HepG2 (cell line): ENCODE results near the gene CRTC2. TPM values are rescaled to one million over a fixed set of nuclear protein-coding genes. Genes with fewer than 3 reads are reported as not detected.

Experiments used
- ATAC-seq: fragments of 200-7000 bp; cut with Tn5 transposase; 3 replicates; pipeline ENCODE4 v1.9.1; 2020; ENCODE audit warnings: mild to moderate bottlenecking, moderate library complexity
- BruUV-seq: library from RNA; stranded (reverse); fragments of 400-500 nt; replicated peaks from 2 replicates; lab custom pipeline; 2021; lab: Mats Ljungman, UMichigan
- CTCF ChIA-PET: fragments of 300-600 bp; formaldehyde crosslinking; extraction: SDS; loops from one replicate; lab custom pipeline; 2021; ENCODE audit warnings: low total read pairs, inconsistent platforms, low intra/inter-chr PET ratio; lab: Yijun Ruan, JAX
- POLR2A ChIA-PET: fragments of 350-600 bp; sonication (Branson Sonifier 250); formaldehyde crosslinking; loops from one replicate; lab custom pipeline; 2020; ENCODE audit warnings: antibody characterized with exemption, inconsistent platforms; lab: Yijun Ruan, JAX
- DNase-seq: peaks from one replicate; pipeline ENCODE4 v3.0.0-alpha.2; 2015; ENCODE audit warnings: low spot score
- FAIRE-seq: peaks from 3 replicates; lab custom pipeline; 2011; peaks lifted over from hg19 to GRCh38; lab: Jason Lieb, UNC
- H2AFZ ChIP-seq: one replicate; pipeline ENCODE4 v1.6.1; 2011; ENCODE audit warnings: low read length, inconsistent platforms
- H3K27ac ChIP-seq: fragments of 300-600 bp; 3 replicates; pipeline ENCODE4 v1.8.0; 2011; ENCODE audit warnings: mixed run types, mild to moderate bottlenecking, mixed read lengths, low read length, inconsistent platforms; ENCODE audit not compliant: insufficient read depth; ENCODE audit errors: extremely low read length
- H3K27me3 ChIP-seq, 2 experiments: fragments of 200-600 bp in 1 of 2; 2 replicates in 1 of 2; 3 replicates in 1 of 2; pipeline versions ENCODE4 v1.6.0 to v1.8.0; 2011; ENCODE audit warnings: low read length in 2 of 2, mild to moderate bottlenecking in 2 of 2, moderate library complexity in 2 of 2, inconsistent platforms in 1 of 2; ENCODE audit not compliant: insufficient read depth in 2 of 2, control insufficient read depth in 1 of 2
- H3K36me3 ChIP-seq, 2 experiments: fragments of 200-600 bp in 1 of 2; replicated peaks in 1 of 2; 2 replicates in 1 of 2; 3 replicates in 1 of 2; pipeline versions ENCODE4 v1.5.1 to v1.8.0; 2011; ENCODE audit warnings: low read length in 2 of 2, inconsistent platforms in 1 of 2; ENCODE audit not compliant: insufficient read depth in 2 of 2, control insufficient read depth in 1 of 2
- H3K4me1 ChIP-seq: 2 replicates; pipeline ENCODE4 v1.5.1; 2012; ENCODE audit warnings: low read length, inconsistent platforms; ENCODE audit not compliant: insufficient read depth
- H3K4me2 ChIP-seq: 2 replicates; pipeline ENCODE4 v1.6.0; 2011; ENCODE audit warnings: low read depth, low read length, inconsistent platforms
- H3K4me3 ChIP-seq, 3 experiments: fragments of 200-600 bp in 1 of 3; sonication (generic), shearing (Covaris generic) in 1 of 3; replicated peaks in 1 of 3; 2 replicates each; pipeline ENCODE4 v1.5.1; 2011 to 2016; ENCODE audit warnings: low read length in 3 of 3, inconsistent platforms in 2 of 3, low read depth in 2 of 3, mild to moderate bottlenecking in 2 of 3, control low read depth in 1 of 3, mixed read lengths in 1 of 3; ENCODE audit not compliant: insufficient read depth in 1 of 3
- H3K79me2 ChIP-seq: one replicate; pipeline ENCODE4 v1.6.1; 2011; ENCODE audit warnings: low read length, inconsistent platforms; ENCODE audit not compliant: insufficient read depth
- H3K9ac ChIP-seq: 2 replicates; pipeline ENCODE4 v1.6.0; 2011; ENCODE audit warnings: mild to moderate bottlenecking, low read depth, low read length, inconsistent platforms; ENCODE audit not compliant: insufficient read depth
- H3K9me3 ChIP-seq: 2 replicates; pipeline ENCODE4 v1.5.1; 2012; ENCODE audit warnings: mild to moderate bottlenecking, low read length
- H4K20me1 ChIP-seq: 2 replicates; pipeline ENCODE4 v1.6.0; 2011; ENCODE audit warnings: inconsistent platforms, mild to moderate bottlenecking, low read length, moderate library complexity; ENCODE audit not compliant: insufficient read depth
- FOXP1 ChIP-seq, 2 experiments: fragments of 450-650 bp in 1 of 2; IDR thresholded peaks; 2 replicates each; pipeline ENCODE4 v1.6.1; 2017 to 2018; ENCODE audit warnings: antibody characterized with exemption in 1 of 2
- HNF4G ChIP-seq, 2 experiments: sonication (generic) in 1 of 2; formaldehyde crosslinking in 1 of 2; IDR thresholded peaks; 2 replicates each; pipeline versions ENCODE4 v1.4.0 to v1.6.1; 2011 to 2020; ENCODE audit warnings: borderline replicate concordance in 2 of 2, low read depth in 2 of 2, mild to moderate bottlenecking in 2 of 2, low read length in 1 of 2, missing genetic modification reagents in 1 of 2, moderate library complexity in 1 of 2
- NRL ChIP-seq: sonication (generic); formaldehyde crosslinking; IDR thresholded peaks from 2 replicates; pipeline ENCODE4 v1.5.0; 2020; ENCODE audit warnings: missing genetic modification reagents, mild to moderate bottlenecking, moderate library complexity, borderline replicate concordance
- SIN3B ChIP-seq: fragments of 150-350 bp; IDR thresholded peaks from 2 replicates; pipeline ENCODE4 v1.6.1; 2014; ENCODE audit warnings: low read length
- SRSF9 ChIP-seq: fragments of 200-400 bp; formaldehyde crosslinking; IDR thresholded peaks from 2 replicates; pipeline ENCODE4 v1.6.1; 2018; ENCODE audit warnings: borderline replicate concordance, mild to moderate bottlenecking, low read depth, low read length; ENCODE audit not compliant: insufficient read depth, poor library complexity, severe bottlenecking
- ZNF597 ChIP-seq: sonication (generic); formaldehyde crosslinking; IDR thresholded peaks from 2 replicates; pipeline ENCODE4 v1.5.0; 2020; ENCODE audit warnings: missing genetic modification reagents
- ZNF7 ChIP-seq: IDR thresholded peaks from 2 replicates; pipeline ENCODE4 v1.6.1; 2016; ENCODE audit warnings: missing biosample characterization, missing genetic modification reagents
- ZNF775 ChIP-seq: sonication (generic); formaldehyde crosslinking; IDR thresholded peaks from 2 replicates; pipeline ENCODE4 v1.4.0; 2020; ENCODE audit warnings: missing genetic modification reagents, mild to moderate bottlenecking, moderate library complexity, borderline replicate concordance
- ZNF776 ChIP-seq: sonication (generic); formaldehyde crosslinking; IDR thresholded peaks from 2 replicates; pipeline ENCODE4 v1.4.0; 2020; ENCODE audit warnings: mild to moderate bottlenecking, missing genetic modification reagents
- WGBS: methylation state at CpG from one replicate; pipeline ENCODE4 v1.1.6; 2017; ENCODE audit warnings: low lambda C conversion rate; 5-methylcytosine and 5-hydroxymethylcytosine counted together
- in situ Hi-C: cut with HindIII; loops from 2 replicates; pipeline ENCODE4 v1.10.0; 2017; ENCODE audit warnings: low pct_unique_long_range_greater_than_20kb; ENCODE audit not compliant: extremely low pct_ligation_motif_present
- intact Hi-C: fragments of 100-400 bp; cut with micrococcal nuclease; formaldehyde crosslinking; loops from one replicate; pipeline ENCODE4 v1.10.0; 2022; ENCODE audit not compliant: unreplicated experiment
- polyA plus RNA-seq, 8 experiments: library from polyadenylated mRNA; depleted of rRNA in 3 of 8; stranded (reverse) in 7 of 8; unstranded in 1 of 8; fragments of >200 nt; fragmentation: Illumina TruSeq in 4 of 8; extraction: Trizol in 4 of 8; gene quantifications; 2 replicates each; pipeline versions ENCODE4 v1.2.1 to v1.2.3, GENCODE V29; 2011 to 2016; ENCODE audit warnings: low read depth in 4 of 8, missing spikeins in 1 of 8, mixed read lengths in 1 of 8; ENCODE audit not compliant: insufficient read depth in 1 of 8
- total RNA-seq, 5 experiments: library from RNA; depleted of rRNA; stranded (reverse); fragments of >200 nt; fragmentation: Illumina TruSeq; extraction: Trizol; gene quantifications; 2 replicates each; pipeline ENCODE4 v1.2.3, GENCODE V29; 2016; ENCODE audit warnings: low read depth in 1 of 5
- TF ChIP-seq, protein P1 (sequence below): sonication (generic); formaldehyde crosslinking; IDR thresholded peaks from 2 replicates; pipeline ENCODE4 v1.9.0; 2021; ENCODE audit warnings: mild to moderate bottlenecking, missing genetic modification reagents

The CRTC2 gene
- total and polyA plus RNA-seq, 2 of the 13 experiments (the other 11 are each of a cell fraction or from before 2014, with no cell fraction given), result 6.1 to 26.7 TPM

- no TSS peak for BruUV-seq
- ChIA-PET CTCF (no interaction called here), POLR2A (interaction anchor here (1.0 to 5.3 kb wide), 10 partner anchors 9 to 46 kb away, joined by 3 to 43 read pairs (median 18); partner anchors contain the start of genes CREB3L4, CRTC2, GATAD2B and JTB)
- no peak for FAIRE-seq
- Histone ChIP-seq H3K9me3 (no peaks in the 10 kb centered on the region), H3K36me3 (peaks cover 11 to 49% of the 10 kb centered on the region in 2 experiments; a peak in 4 of 5 replicates), H3K9ac (peak overlapping the region; percentile 82), H2AFZ (no peak overlapping the region), H3K27me3 (no peaks in the 10 kb centered on the region), H3K4me2 (peak overlapping the region; percentile 87), H3K4me1 (peaks cover 40% of the 10 kb centered on the region), H3K27ac (peak overlapping the region; percentile 71), H4K20me1 (no peaks in the 10 kb centered on the region), H3K79me2 (peaks cover 11% of the 10 kb centered on the region), H3K4me3 (peak overlapping the region; percentile 71 to 98 (median 81))
- no peak for DNase-seq
- in situ Hi-C loops, result loop anchor here (10.0 kb wide), 1 partner anchor 120 kb away; no protein-coding TSS in a partner anchor
- intact Hi-C loops, result loop anchor here (5.0 kb wide), 1 partner anchor 327 kb away; the partner anchor contains the start of gene HAX1
- 58% methylated on average over 12 of the region's 12 CpGs for WGBS
- ATAC-seq, result peak; percentile 17
- TF ChIP-seq SRSF9, result no peak
- no peak for TF ChIP-seq FOXP1 (IDR thresholded peaks at IDR 0.05)
- no peak for TF ChIP-seq FOXP1 (CRISPR knock-in tag; IDR thresholded peaks at IDR 0.05)
- TF ChIP-seq ZNF7 (CRISPR knock-in tag), result no peak
- no peak for TF ChIP-seq ZNF597 (CRISPR knock-in tag)
- no peak for TF ChIP-seq NRL
- no peak for TF ChIP-seq ZNF775 (CRISPR knock-in tag)
- TF ChIP-seq SIN3B, result no peak
- no peak for TF ChIP-seq ZNF776 (CRISPR knock-in tag)
- TF ChIP-seq, protein P1, sequence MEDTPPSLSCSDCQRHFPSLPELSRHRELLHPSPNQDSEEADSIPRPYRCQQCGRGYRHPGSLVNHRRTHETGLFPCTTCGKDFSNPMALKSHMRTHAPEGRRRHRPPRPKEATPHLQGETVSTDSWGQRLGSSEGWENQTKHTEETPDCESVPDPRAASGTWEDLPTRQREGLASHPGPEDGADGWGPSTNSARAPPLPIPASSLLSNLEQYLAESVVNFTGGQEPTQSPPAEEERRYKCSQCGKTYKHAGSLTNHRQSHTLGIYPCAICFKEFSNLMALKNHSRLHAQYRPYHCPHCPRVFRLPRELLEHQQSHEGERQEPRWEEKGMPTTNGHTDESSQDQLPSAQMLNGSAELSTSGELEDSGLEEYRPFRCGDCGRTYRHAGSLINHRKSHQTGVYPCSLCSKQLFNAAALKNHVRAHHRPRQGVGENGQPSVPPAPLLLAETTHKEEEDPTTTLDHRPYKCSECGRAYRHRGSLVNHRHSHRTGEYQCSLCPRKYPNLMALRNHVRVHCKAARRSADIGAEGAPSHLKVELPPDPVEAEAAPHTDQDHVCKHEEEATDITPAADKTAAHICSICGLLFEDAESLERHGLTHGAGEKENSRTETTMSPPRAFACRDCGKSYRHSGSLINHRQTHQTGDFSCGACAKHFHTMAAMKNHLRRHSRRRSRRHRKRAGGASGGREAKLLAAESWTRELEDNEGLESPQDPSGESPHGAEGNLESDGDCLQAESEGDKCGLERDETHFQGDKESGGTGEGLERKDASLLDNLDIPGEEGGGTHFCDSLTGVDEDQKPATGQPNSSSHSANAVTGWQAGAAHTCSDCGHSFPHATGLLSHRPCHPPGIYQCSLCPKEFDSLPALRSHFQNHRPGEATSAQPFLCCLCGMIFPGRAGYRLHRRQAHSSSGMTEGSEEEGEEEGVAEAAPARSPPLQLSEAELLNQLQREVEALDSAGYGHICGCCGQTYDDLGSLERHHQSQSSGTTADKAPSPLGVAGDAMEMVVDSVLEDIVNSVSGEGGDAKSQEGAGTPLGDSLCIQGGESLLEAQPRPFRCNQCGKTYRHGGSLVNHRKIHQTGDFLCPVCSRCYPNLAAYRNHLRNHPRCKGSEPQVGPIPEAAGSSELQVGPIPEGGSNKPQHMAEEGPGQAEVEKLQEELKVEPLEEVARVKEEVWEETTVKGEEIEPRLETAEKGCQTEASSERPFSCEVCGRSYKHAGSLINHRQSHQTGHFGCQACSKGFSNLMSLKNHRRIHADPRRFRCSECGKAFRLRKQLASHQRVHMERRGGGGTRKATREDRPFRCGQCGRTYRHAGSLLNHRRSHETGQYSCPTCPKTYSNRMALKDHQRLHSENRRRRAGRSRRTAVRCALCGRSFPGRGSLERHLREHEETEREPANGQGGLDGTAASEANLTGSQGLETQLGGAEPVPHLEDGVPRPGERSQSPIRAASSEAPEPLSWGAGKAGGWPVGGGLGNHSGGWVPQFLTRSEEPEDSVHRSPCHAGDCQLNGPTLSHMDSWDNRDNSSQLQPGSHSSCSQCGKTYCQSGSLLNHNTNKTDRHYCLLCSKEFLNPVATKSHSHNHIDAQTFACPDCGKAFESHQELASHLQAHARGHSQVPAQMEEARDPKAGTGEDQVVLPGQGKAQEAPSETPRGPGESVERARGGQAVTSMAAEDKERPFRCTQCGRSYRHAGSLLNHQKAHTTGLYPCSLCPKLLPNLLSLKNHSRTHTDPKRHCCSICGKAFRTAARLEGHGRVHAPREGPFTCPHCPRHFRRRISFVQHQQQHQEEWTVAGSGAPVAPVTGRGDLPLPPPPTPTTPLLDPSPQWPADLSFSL (CRISPR knock-in tag), result peak; percentile 83; the same call in 1 of the 2 replicates
- TF ChIP-seq HNF4G (IDR thresholded peaks at IDR 0.05; ENCODE audit: borderline replicate concordance, low read depth, low read length), result no peak
- TF ChIP-seq HNF4G (CRISPR knock-in tag; IDR thresholded peaks at IDR 0.05; ENCODE audit: borderline replicate concordance, low read depth), result no peak
These were observed 13.1 kb downstream of the CRTC2 start for GRCh38 chr1:153945131-153945794.
